ENCODE results near the gene SMARCE1.

The SMARCE1 gene

GRCh38 chr17:40582328-40582901, 65.2 kb downstream of the SMARCE1 start:
- no peak overlapping the region for H3K23ac ChIP-seq (ENCODE audit: low read length)
- H3K9ac ChIP-seq (ENCODE audit: low read length) = no peak overlapping the region
- H2BK5ac ChIP-seq (ENCODE audit: low read length) = no peak overlapping the region
- H3K4me2 ChIP-seq (ENCODE audit: low read length) = no peak overlapping the region
- H2BK120ac ChIP-seq (ENCODE audit: low read depth, low read length) = no peak overlapping the region
- H3K79me2 ChIP-seq (ENCODE audit: control insufficient read depth, insufficient read depth, low read length) = no peaks in the 10 kb centered on the region
- no CpG with 5 or more reads among the region's 11 CpGs for whole genome bisulfite sequencing (ENCODE audit: extremely low coverage, insufficient coverage, low lambda C conversion rate)
- no peak overlapping the region for H3K56ac ChIP-seq (ENCODE audit: low read length)
- no peak overlapping the region for H3K27ac ChIP-seq (ENCODE audit: low read depth, low read length)
- no peaks in the 10 kb centered on the region for H3K4me1 ChIP-seq (ENCODE audit: control insufficient read depth, low read depth, low read length)
- no peaks in the 10 kb centered on the region for H3K79me1 ChIP-seq (ENCODE audit: low read length)
- H3K27me3 ChIP-seq (ENCODE audit: insufficient read depth, low read length, poor library complexity) = no peaks in the 10 kb centered on the region
- H3K18ac ChIP-seq (ENCODE audit: low read length) = no peak overlapping the region
- no peak overlapping the region for H4K8ac ChIP-seq (ENCODE audit: low read depth, low read length)
- no peak overlapping the region for H2BK15ac ChIP-seq (replicated peaks; ENCODE audit: low read depth)
- H2AK5ac ChIP-seq (ENCODE audit: low read length) = no peak overlapping the region
- no peak overlapping the region for H3K4me3 ChIP-seq (ENCODE audit: low read length)
- H3K4ac ChIP-seq (ENCODE audit: low read depth, low read length) = no peak overlapping the region
- no peak for DNase-seq
- no peak overlapping the region for H4K5ac ChIP-seq (ENCODE audit: low read length)
- no peaks in the 10 kb centered on the region for H3K36me3 ChIP-seq (ENCODE audit: control insufficient read depth, insufficient read depth, low read length)

GRCh38 chr17:40580140-40580539, 67.5 kb downstream of the SMARCE1 start:
- Histone ChIP-seq H4K5ac (ENCODE audit: low read length) (no peak overlapping the region), H3K4me3 (ENCODE audit: low read length) (no peak overlapping the region), H4K8ac (ENCODE audit: low read depth, low read length) (no peak overlapping the region), H3K27me3 (ENCODE audit: insufficient read depth, low read length, poor library complexity) (peaks cover 2% of the 10 kb centered on the region), H3K4ac (ENCODE audit: low read depth, low read length) (no peak overlapping the region), H2BK15ac (replicated peaks; ENCODE audit: low read depth) (no peak overlapping the region), H2BK120ac (ENCODE audit: low read depth, low read length) (no peak overlapping the region), H3K56ac (ENCODE audit: low read length) (no peak overlapping the region), H3K4me2 (ENCODE audit: low read length) (no peak overlapping the region), H2AK5ac (ENCODE audit: low read length) (no peak overlapping the region), H3K9ac (ENCODE audit: low read length) (no peak overlapping the region), H3K23ac (ENCODE audit: low read length) (no peak overlapping the region), H3K36me3 (ENCODE audit: control insufficient read depth, insufficient read depth, low read length) (no peaks in the 10 kb centered on the region), H3K18ac (ENCODE audit: low read length) (no peak overlapping the region), H3K79me1 (ENCODE audit: low read length) (no peaks in the 10 kb centered on the region), H2BK5ac (ENCODE audit: low read length) (no peak overlapping the region), H3K27ac (ENCODE audit: low read depth, low read length) (no peak overlapping the region), H3K79me2 (ENCODE audit: control insufficient read depth, insufficient read depth, low read length) (no peaks in the 10 kb centered on the region), H3K4me1 (ENCODE audit: control insufficient read depth, low read depth, low read length) (no peaks in the 10 kb centered on the region)
- no peak for DNase-seq

GRCh38 chr17:40579471-40579870, 68.1 kb downstream of the SMARCE1 start:
- WGBS (ENCODE audit: extremely low coverage, insufficient coverage, low lambda C conversion rate) = no CpG with 5 or more reads among the region's 3 CpGs

GRCh38 chr17:40577611-40578065, 70.0 kb downstream of the SMARCE1 start:
- Histone ChIP-seq H3K56ac (ENCODE audit: low read length) (no peak overlapping the region), H2BK15ac (replicated peaks; ENCODE audit: low read depth) (no peak overlapping the region), H2BK5ac (ENCODE audit: low read length) (no peak overlapping the region), H4K5ac (ENCODE audit: low read length) (no peak overlapping the region), H3K79me1 (ENCODE audit: low read length) (no peaks in the 10 kb centered on the region), H3K4me3 (ENCODE audit: low read length) (no peak overlapping the region), H3K4ac (ENCODE audit: low read depth, low read length) (no peak overlapping the region), H3K36me3 (ENCODE audit: control insufficient read depth, insufficient read depth, low read length) (no peaks in the 10 kb centered on the region), H3K4me2 (ENCODE audit: low read length) (no peak overlapping the region), H3K27me3 (ENCODE audit: insufficient read depth, low read length, poor library complexity) (peaks cover 2% of the 10 kb centered on the region), H3K4me1 (ENCODE audit: control insufficient read depth, low read depth, low read length) (no peaks in the 10 kb centered on the region), H3K27ac (ENCODE audit: low read depth, low read length) (no peak overlapping the region), H3K9ac (ENCODE audit: low read length) (no peak overlapping the region), H2AK5ac (ENCODE audit: low read length) (no peak overlapping the region), H3K23ac (ENCODE audit: low read length) (no peak overlapping the region), H3K18ac (ENCODE audit: low read length) (no peak overlapping the region), H3K79me2 (ENCODE audit: control insufficient read depth, insufficient read depth, low read length) (no peaks in the 10 kb centered on the region), H2BK120ac (ENCODE audit: low read depth, low read length) (no peak overlapping the region), H4K8ac (ENCODE audit: low read depth, low read length) (no peak overlapping the region)
- DNase-seq = no peak
- whole genome bisulfite sequencing (ENCODE audit: extremely low coverage, insufficient coverage, low lambda C conversion rate) = no CpG with 5 or more reads among the region's 5 CpGs

More at GRCh38 chr17:40579471-40579870, 68.1 kb downstream of the SMARCE1 start:
- no peaks in the 10 kb centered on the region for H3K4me1 ChIP-seq (ENCODE audit: control insufficient read depth, low read depth, low read length)
- H3K4me3 ChIP-seq (ENCODE audit: low read length) = no peak overlapping the region
- H2BK120ac ChIP-seq (ENCODE audit: low read depth, low read length) = no peak overlapping the region
- H3K79me2 ChIP-seq (ENCODE audit: control insufficient read depth, insufficient read depth, low read length) = no peaks in the 10 kb centered on the region
- H3K27me3 ChIP-seq (ENCODE audit: insufficient read depth, low read length, poor library complexity) = peaks cover 2% of the 10 kb centered on the region
- no peaks in the 10 kb centered on the region for H3K79me1 ChIP-seq (ENCODE audit: low read length)
- no peak overlapping the region for H2BK15ac ChIP-seq (replicated peaks; ENCODE audit: low read depth)
- H3K4ac ChIP-seq (ENCODE audit: low read depth, low read length) = no peak overlapping the region
- no peak overlapping the region for H3K18ac ChIP-seq (ENCODE audit: low read length)
- no peak overlapping the region for H3K23ac ChIP-seq (ENCODE audit: low read length)
- no peak overlapping the region for H3K4me2 ChIP-seq (ENCODE audit: low read length)
- H2AK5ac ChIP-seq (ENCODE audit: low read length) = no peak overlapping the region
- H4K8ac ChIP-seq (ENCODE audit: low read depth, low read length) = no peak overlapping the region
- no peak overlapping the region for H4K5ac ChIP-seq (ENCODE audit: low read length)
- H3K36me3 ChIP-seq (ENCODE audit: control insufficient read depth, insufficient read depth, low read length) = no peaks in the 10 kb centered on the region
- no peak overlapping the region for H3K56ac ChIP-seq (ENCODE audit: low read length)
- no peak overlapping the region for H3K27ac ChIP-seq (ENCODE audit: low read depth, low read length)
- no peak overlapping the region for H3K9ac ChIP-seq (ENCODE audit: low read length)
- DNase-seq = no peak
- H2BK5ac ChIP-seq (ENCODE audit: low read length) = no peak overlapping the region

- H3K27ac ChIP-seq (ENCODE audit: low read depth, low read length) = no peak overlapping the region
- H3K4me1 ChIP-seq (ENCODE audit: control insufficient read depth, low read depth, low read length) = no peaks in the 10 kb centered on the region
- no peak overlapping the region for H3K18ac ChIP-seq (ENCODE audit: low read length)
- no peak overlapping the region for H2AK5ac ChIP-seq (ENCODE audit: low read length)
- peaks cover 2% of the 10 kb centered on the region for H3K27me3 ChIP-seq (ENCODE audit: insufficient read depth, low read length, poor library complexity)
- no peaks in the 10 kb centered on the region for H3K79me2 ChIP-seq (ENCODE audit: control insufficient read depth, insufficient read depth, low read length)
- H2BK5ac ChIP-seq (ENCODE audit: low read length) = no peak overlapping the region
- H4K8ac ChIP-seq (ENCODE audit: low read depth, low read length) = no peak overlapping the region
- H3K4me2 ChIP-seq (ENCODE audit: low read length) = no peak overlapping the region
- no CpG with 5 or more reads among the region's 5 CpGs for WGBS (ENCODE audit: extremely low coverage, insufficient coverage, low lambda C conversion rate)
- no peak overlapping the region for H3K56ac ChIP-seq (ENCODE audit: low read length)
- H4K5ac ChIP-seq (ENCODE audit: low read length) = no peak overlapping the region
- DNase-seq = no peak
- no peaks in the 10 kb centered on the region for H3K36me3 ChIP-seq (ENCODE audit: control insufficient read depth, insufficient read depth, low read length)
- no peaks in the 10 kb centered on the region for H3K79me1 ChIP-seq (ENCODE audit: low read length)
- no peak overlapping the region for H3K4ac ChIP-seq (ENCODE audit: low read depth, low read length)
- no peak overlapping the region for H2BK15ac ChIP-seq (replicated peaks; ENCODE audit: low read depth)
- no peak overlapping the region for H3K4me3 ChIP-seq (ENCODE audit: low read length)
- H3K23ac ChIP-seq (ENCODE audit: low read length) = no peak overlapping the region
- H2BK120ac ChIP-seq (ENCODE audit: low read depth, low read length) = no peak overlapping the region
- H3K9ac ChIP-seq (ENCODE audit: low read length) = no peak overlapping the region
These were observed 71.4 kb downstream of the SMARCE1 start for GRCh38 chr17:40576113-40576740.

Data from mesendoderm (in vitro differentiated cells).